Right renal cortex interstitium (tissue), 3 donors: ENCODE results near the gene TXNRD1. TPM values are rescaled to one million over a fixed set of nuclear protein-coding genes. Genes with fewer than 3 reads are reported as not detected.
"Not testable (repeated sequence)": the region's sequence is repeated elsewhere in the genome, so short reads cannot be mapped to it uniquely, and the experiment has no call there.

ENCODE experiments used
- DNase-seq, 3 donors: peaks; one replicate each; pipeline ENCODE4 v3.0.0-alpha.2; 2013; ENCODE audit warnings: low read depth in 3 of 3, low spot score in 2 of 3
- polyA plus RNA-seq, 3 donors: library from polyadenylated mRNA; unstranded; fragments of 120-200 nt; gene quantifications; one replicate each; pipeline ENCODE4 v1.2.1, GENCODE V29; 2013; ENCODE audit not compliant: insufficient read length in 3 of 3

TXNRD1 gene
- polyA plus RNA-seq, result 10 to 100 TPM; 70.1 to 72.2 (median 71.8) TPM

- peak in 2 of 3 donors; percentile 57 to 58 for DNase-seq
Measured at GRCh38 chr12:104215638-104216297, at the start of gene TXNRD1. Gene TXNRD1 (plus strand): TSS chr12:104215779. CDS start chr12:104215803, 24 bp downstream.

DNA sequence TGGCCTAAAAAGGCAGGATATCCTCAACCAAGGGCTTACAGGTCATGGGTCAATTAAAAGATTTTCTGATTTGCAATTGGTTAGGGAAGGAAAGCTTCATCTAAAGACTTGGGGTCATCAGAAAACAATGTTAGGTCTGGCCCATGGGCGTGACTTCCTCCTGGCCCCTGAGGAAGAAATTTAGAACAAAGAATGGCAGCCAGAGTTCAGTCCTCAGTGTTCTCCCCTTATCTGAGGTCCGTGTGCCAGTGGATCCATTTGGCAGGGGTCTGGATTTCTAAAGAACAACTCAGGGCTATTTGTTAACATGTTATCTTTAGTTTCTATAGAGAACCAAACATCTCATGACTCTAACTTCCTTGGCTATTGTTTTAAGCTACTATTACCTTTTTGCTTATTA, 49.8 kb upstream of the TXNRD1 start:
- DNase-seq, result no peak

- no peak for DNase-seq
Measured at GRCh38 chr12:104166465-104166864, 49.1 kb upstream of the TXNRD1 start.

DNA sequence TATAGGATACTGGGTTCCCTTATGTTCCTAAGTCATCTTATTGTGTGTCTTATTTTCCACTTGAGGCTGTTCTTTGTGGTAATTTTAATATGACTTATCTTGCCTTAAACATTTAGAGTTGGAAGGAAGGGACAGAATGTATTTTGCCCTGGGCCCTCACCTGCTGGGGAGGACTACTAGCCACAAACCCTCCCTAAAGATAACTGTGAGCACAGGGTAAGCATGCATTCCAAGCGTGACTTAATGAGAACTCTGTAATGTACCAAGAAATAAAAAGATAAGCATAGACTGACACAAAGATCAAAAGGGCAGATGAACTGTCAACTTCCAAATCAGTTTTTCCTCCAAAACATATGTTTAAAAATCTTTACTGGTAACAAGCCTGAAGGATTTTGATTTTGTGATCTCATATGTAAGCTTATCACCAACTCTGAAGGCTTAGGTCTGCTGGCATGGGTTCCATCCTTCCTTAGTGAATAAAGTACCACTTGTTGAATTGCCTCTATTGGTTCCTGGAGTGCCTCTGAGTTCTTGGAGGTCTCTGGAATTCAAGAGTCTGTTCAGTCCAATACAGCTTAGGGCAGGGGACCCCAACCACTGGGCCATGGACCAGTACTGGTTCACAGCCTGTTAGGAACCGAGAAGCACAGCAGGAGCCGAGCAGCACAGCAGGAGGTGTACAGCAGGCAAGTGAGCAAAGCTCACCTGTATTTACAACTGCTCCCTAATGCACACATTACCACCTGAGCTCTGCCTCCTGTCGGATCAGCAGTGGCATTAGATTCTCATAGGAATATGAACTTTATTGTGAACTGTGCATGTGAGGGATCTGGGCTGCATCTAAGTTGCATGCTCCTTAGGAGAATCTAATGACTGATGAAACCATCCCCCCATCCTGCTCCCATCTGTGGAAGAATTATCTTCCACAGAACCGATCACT, 47.8 kb upstream of the TXNRD1 start:
- DNase-seq, result no peak

DNA sequence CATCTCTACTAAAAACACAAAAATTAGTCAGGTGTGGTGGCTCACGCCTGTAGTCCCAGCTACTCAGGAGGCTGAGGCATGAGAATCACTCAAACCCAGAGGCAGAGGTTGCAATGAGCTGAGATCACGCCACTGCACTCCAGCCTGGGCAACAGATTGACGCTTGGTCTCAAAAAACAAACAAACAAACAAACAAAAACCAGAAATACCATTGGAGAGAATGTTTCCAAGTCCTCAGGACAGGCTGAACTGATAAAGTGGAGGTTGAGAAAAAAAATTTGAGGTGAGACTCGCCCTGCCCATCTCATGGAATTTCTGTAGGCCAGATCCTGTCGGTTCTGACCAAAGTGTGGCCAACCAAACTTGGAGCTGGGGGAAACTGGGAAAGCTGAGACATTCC, 47.0 kb upstream of the TXNRD1 start:
- DNase-seq, result no peak

DNA sequence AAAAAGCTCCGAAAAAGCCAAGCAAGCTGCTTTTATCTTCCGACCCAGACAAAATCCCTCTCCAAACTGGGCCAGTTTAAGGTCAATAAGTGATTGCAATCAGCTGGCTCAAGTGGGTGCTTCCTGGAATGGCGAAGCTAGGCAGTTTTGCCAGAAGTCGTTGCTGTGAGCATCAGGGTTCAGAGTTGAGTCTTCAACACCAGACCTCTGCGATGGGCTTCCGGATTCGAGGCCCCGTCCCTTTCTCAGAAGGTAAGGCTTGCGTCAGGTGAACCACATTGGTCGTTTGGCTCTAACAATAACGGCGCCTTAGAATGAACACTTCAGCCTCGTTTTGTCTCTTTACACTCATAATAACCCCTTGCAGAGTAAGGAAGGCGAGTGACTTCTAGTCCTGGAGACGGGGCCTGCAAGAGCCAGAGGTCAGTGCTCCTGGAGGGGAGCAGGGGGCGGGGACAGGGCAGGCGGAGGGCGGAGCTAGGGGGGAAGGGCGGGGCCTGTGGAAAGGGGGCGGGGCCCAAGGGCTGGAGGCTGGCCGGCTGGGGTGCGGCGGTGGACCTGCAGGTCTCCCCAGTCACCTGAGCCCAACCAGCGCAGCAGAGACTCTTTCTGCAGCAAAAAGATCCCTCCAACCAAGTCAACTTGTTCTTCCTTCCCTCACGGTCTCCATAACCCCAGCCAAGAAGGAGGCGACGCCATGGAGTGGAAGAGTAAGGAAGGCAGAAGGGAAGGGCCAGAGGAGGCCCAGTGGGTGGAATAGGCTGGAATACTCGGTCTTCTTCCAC, 43.6 kb upstream of the TXNRD1 start:
- DNase-seq, result no peak

- no peak for DNase-seq
Measured at GRCh38 chr12:104172570-104172947, 43.0 kb upstream of the TXNRD1 start.

DNA sequence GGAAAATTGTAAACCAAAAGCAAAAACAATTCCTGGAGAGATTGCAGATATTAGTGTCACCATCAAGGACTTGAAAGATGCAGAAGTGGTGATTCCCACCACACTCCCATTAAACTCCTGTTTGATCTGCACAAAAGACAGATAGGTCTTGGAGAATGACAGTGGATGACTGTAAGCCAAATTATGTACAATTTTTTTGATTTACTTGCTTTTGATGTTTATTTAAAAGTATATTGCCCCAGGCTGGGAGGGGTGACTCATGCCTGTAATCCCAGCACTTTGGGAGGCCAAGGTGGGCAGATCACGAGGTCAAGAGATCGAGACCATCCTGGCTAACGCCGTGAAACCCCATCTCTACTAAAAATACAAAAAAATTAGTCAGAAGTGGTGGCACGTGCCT, 41.8 kb upstream of the TXNRD1 start:
- DNase-seq, result not testable (repeated sequence)

DNA sequence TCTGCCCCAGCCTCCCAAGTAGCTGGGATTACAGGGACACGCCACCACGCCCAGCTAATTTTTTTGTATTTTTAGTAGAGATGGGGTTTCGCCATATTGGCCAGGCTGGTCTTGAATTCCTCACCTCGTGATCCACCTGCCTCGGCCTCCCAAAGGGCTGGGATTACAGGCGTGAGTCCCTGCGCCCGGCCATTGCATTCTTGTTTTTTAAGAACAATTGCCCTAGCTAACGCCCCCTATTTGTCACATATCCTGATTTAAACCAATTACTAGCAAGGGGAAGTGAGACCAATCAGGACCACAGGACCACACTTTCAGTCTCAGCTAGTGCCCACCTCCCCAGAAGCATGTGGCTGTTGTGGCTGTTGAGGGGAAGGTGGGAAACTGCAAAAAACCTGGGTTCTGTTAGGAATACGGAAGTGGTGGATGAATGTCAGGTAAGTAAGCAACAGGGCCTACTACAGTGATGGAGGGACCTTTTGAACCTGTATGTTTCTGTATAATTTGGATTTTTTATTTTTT, 39.8 kb upstream of the TXNRD1 start:
- no peak for DNase-seq

- DNase-seq, result no peak
Measured at GRCh38 chr12:104177336-104177662, 38.3 kb upstream of the TXNRD1 start.

- no peak for DNase-seq
Measured at GRCh38 chr12:104177663-104178501, 37.7 kb upstream of the TXNRD1 start.

GRCh38 chr12:104180374-104180773, 35.2 kb upstream of the TXNRD1 start:
- no peak for DNase-seq

- no peak for DNase-seq
Measured at GRCh38 chr12:104181313-104181712, 34.3 kb upstream of the TXNRD1 start.

- no peak for DNase-seq
Measured at GRCh38 chr12:104182144-104182543, 33.4 kb upstream of the TXNRD1 start.

DNA sequence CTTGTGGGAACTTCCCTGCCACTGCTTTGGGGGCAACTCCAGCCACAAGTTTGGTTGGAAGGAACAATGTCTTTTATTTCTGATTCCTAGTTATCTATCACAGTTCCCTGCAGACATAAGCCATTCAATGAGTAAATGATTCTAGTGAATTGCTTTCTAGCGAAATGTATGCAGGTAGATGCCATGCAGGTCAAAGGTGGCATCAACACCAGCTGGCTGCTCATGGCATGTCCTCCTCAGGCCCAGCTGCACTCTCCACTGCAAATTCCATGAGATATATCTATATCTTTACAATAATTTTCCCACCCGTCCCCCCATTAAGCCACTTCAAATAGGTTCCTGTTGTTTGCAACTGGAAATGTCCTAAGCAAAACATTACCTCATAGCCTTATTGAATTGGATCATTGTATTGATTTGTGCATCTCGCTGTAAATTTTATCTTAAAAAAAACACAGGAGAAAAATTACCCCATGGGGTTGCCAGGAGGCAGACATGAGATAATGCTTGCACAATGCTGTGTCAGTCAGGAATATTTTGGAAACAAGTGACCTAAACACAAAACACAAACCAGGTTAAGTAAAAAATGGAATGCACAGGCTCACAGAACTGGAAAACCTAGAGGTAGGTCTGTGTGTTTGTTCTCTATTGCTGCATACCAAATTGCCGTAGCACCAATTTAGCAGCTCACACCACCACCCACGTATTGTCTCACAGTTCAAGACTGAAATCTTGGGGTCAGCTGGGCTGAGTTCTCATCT, 32.8 kb upstream of the TXNRD1 start:
- DNase-seq, result no peak

DNA sequence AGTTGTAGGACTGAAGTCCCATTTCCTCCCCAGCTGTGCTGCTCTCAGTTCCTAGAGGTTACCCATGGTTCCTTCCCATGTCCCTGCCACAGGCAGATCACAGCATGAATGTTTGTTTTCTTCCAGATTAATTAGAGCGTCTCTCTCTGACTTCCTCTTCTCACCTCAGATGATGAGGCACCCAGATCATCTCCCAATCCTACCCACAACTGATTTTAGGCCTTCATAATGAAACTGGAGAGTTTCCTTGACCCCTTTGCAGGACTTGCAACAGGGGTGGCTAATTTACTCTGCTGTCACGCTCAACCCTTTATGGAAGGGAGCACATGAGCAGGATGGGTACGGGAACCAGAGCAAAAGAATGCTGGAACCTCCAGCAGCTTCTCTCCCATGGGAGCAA, 32.1 kb upstream of the TXNRD1 start:
- no peak for DNase-seq

GRCh38 chr12:104187446-104188155, 28.0 kb upstream of the TXNRD1 start:
- DNase-seq, result no peak

DNA sequence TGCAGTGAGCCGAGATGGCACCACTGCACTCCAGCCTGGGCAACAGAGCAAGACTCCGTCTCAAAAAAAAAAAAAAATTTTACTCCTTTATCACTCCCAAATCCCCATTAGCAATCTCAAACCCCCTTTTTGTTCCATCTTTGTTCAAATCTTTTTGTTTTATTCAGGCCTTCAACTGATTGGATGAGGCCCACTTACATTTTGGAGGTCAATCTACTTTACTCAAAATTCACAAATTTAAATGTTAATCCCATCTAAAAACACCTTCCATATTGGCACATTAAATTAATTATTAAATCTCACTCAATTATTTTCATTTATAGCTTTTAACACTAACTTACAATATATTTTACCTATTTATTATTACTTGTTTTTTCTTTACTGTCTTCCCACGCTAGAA, 27.0 kb upstream of the TXNRD1 start:
- DNase-seq, result no peak
